Pancreas (tissue), 10 donors: ENCODE results near the gene TMED10. TPM values are rescaled to one million over a fixed set of nuclear protein-coding genes. Genes with fewer than 3 reads are reported as not detected.
"Not testable (repeated sequence)": the region's sequence is repeated elsewhere in the genome, so short reads cannot be mapped to it uniquely, and the experiment has no call there.

Source experiments
- ATAC-seq, 4 donors: fragments of 200-7000 bp; cut with Tn5 transposase; one replicate each; pipeline versions ENCODE4 v1.8.0 to v1.9.1; 2020; ENCODE audit warnings: mild to moderate bottlenecking in 4 of 4, moderate library complexity in 4 of 4
- DNase-seq, 6 donors: peaks; one replicate each; pipeline ENCODE4 v3.0.0-alpha.2; 2020
- FAIRE-seq: peaks from 2 replicates; lab custom pipeline; 2012; peaks lifted over from hg19 to GRCh38; lab: Jason Lieb, UNC
- H3K27ac ChIP-seq, 4 donors: fragments of 200-600 bp; sonication (generic); 1 replicate in 3 of 4; 2 replicates in 1 of 4; pipeline versions ENCODE4 v1.5.0 to v1.8.0; 2020
- H3K27me3 ChIP-seq, 4 donors: fragments of 200-600 bp; one replicate each; pipeline ENCODE4 v1.8.0; 2021
- H3K36me3 ChIP-seq, 3 donors: fragments of 200-600 bp; sonication (generic) in 1 of 3; one replicate each; pipeline versions ENCODE4 v1.5.0 to v1.8.0; 2020 to 2021
- H3K4me1 ChIP-seq, 3 donors: fragments of 200-600 bp; one replicate each; pipeline ENCODE4 v1.8.0; 2021
- H3K4me3 ChIP-seq, 4 donors: fragments of 200-600 bp; sonication (generic) in 2 of 4; one replicate each; pipeline versions ENCODE4 v1.5.0 to v1.8.0; 2020 to 2021
- H3K9me3 ChIP-seq, 4 donors: fragments of 200-600 bp; one replicate each; pipeline ENCODE4 v1.8.0; 2021
- CTCF ChIP-seq, 4 donors: fragments of 200-600 bp; sonication (generic) in 3 of 4; IDR thresholded peaks; one replicate each; pipeline versions ENCODE4 v1.5.0 to v1.8.0; 2021; ENCODE audit warnings: antibody characterized with exemption in 4 of 4
- WGBS, 2 donors: extraction: QIAGEN DNeasy Blood & Tissue Kit; methylation state at CpG; one replicate each; pipeline ENCODE4 v1.1.7; 2013; 5-methylcytosine and 5-hydroxymethylcytosine counted together
- intact Hi-C, 3 donors: fragments of 100-400 bp; cut with DNase I; formaldehyde crosslinking; loops; one replicate each; pipeline versions ENCODE4 v1.11.1 to v1.14.2; 2022
- polyA plus RNA-seq, 2 donors: library from polyadenylated mRNA; stranded (reverse); fragments of 200-250 nt; gene quantifications; one replicate each; pipeline ENCODE4 v1.2.3, GENCODE V29; 2013
- total RNA-seq, 6 donors: library from RNA; stranded (reverse); fragmentation: NEBNext Ultra II Directional in 4 of 6; extraction: Animal tissue kit (Norgen Biotek cat#: 25700) in 4 of 6; gene quantifications; one replicate each; pipeline versions ENCODE4 v1.2.1 to v1.2.4, GENCODE V29; 2021 to 2023
- donor health status: healthy with polysubstance abuse.
- donor health status: DM: no; HTN: no; CAD: no; lungs with moderate emphysema.
- donor health status: DM: no; HTN: no; CAD: no.
- donor health status: control.
- donor health status: control.
- donor health status: Bipolar disorder and iron deficiency.
- donor health status: DM: yes; HTN: yes; CAD: no.
- donor health status: DM: no; HTN: no; CAD: no.
- donor health status: DM: no; HTN: no; CAD: no.
- donor health status: DM: yes; HTN: yes; CAD: no.

TMED10 gene
- total and polyA plus RNA-seq, 8 donors, result 56.0 to 377 (median 310) TPM

- Histone ChIP-seq H3K9me3 (no peaks in the 10 kb centered on the region), H3K27ac (no peak overlapping the region), H3K27me3 (no peaks in the 10 kb centered on the region), H3K4me1 (peaks cover 18 to 21% (median 20%) of the 10 kb centered on the region in 3 donors), H3K4me3 (no peak overlapping the region), H3K36me3 (peaks cover 0 to 5% (median 4%) of the 10 kb centered on the region in 3 donors)
- DNase-seq (no peak), FAIRE-seq (no peak), ATAC-seq (no peak)
- intact Hi-C loops, result loop anchor here in 1 of 3 donors (10.0 kb wide), 1 partner anchor 99 kb away; no protein-coding TSS in a partner anchor
- WGBS, 2 donors, result 95 to 96% methylated on average over 1 of the region's 1 CpG
- TF ChIP-seq CTCF (IDR thresholded peaks at IDR 0.05), result no peak
These were observed 20.3 kb downstream of the TMED10 start for GRCh38 chr14:75156111-75156510.

GRCh38 chr14:75155169-75155568 lies 21.2 kb downstream of the TMED10 start:
- TF ChIP-seq CTCF (IDR thresholded peaks at IDR 0.05), result no peak
- Histone ChIP-seq H3K27ac (no peak overlapping the region), H3K4me3 (no peak overlapping the region), H3K27me3 (no peaks in the 10 kb centered on the region), H3K9me3 (no peaks in the 10 kb centered on the region), H3K36me3 (peaks cover 0 to 11% (median 7%) of the 10 kb centered on the region in 3 donors), H3K4me1 (peaks cover 18 to 22% (median 20%) of the 10 kb centered on the region in 3 donors)
- intact Hi-C loops, result loop anchor here in 1 of 3 donors (10.0 kb wide), 1 partner anchor 100 kb away; no protein-coding TSS in a partner anchor
- ATAC-seq (no peak), DNase-seq (no peak), FAIRE-seq (no peak)
- 84 to 88% methylated on average over 3 of the region's 3 CpGs for WGBS, 2 donors

- no peak overlapping the region for H3K27ac ChIP-seq
These were observed 23.1 kb downstream of the TMED10 start for GRCh38 chr14:75153295-75153694.

GRCh38 chr14:75151851-75152250 lies 24.6 kb downstream of the TMED10 start:
- ATAC-seq (no peak), FAIRE-seq (no peak), DNase-seq (no peak)
- no peaks in the 10 kb centered on the region for H3K9me3 ChIP-seq
- H3K4me1 ChIP-seq, result peaks cover 31 to 38% (median 37%) of the 10 kb centered on the region in 3 donors
- TF ChIP-seq CTCF (IDR thresholded peaks at IDR 0.05), result no peak
- no peak overlapping the region for H3K27ac ChIP-seq
- intact Hi-C loops, result loop anchor here in 1 of 3 donors (10.0 kb wide), 1 partner anchor 103 kb away; no protein-coding TSS in a partner anchor
- WGBS, 2 donors, result 53 to 63% methylated on average over 1 of the region's 1 CpG
- peaks cover 0 to 11% (median 7%) of the 10 kb centered on the region in 3 donors for H3K36me3 ChIP-seq
- H3K4me3 ChIP-seq, result no peak overlapping the region
- H3K27me3 ChIP-seq, result no peaks in the 10 kb centered on the region

More at GRCh38 chr14:75153295-75153694, 23.1 kb downstream of the TMED10 start:
- DNase-seq, result no peak
- Histone ChIP-seq H3K4me3 (no peak overlapping the region), H3K4me1 (peaks cover 23 to 29% (median 27%) of the 10 kb centered on the region in 3 donors), H3K36me3 (peaks cover 0 to 11% (median 7%) of the 10 kb centered on the region in 3 donors), H3K27me3 (no peaks in the 10 kb centered on the region), H3K9me3 (no peaks in the 10 kb centered on the region)
- ATAC-seq, result peak in 2 of 4 donors; percentile 21 to 25
- 34 to 40% methylated on average over 1 of the region's 1 CpG for WGBS, 2 donors
- TF ChIP-seq CTCF (IDR thresholded peaks at IDR 0.05), result no peak
- FAIRE-seq, result no peak
- intact Hi-C loops, result loop anchor here in 1 of 3 donors (10.0 kb wide), 1 partner anchor 102 kb away; no protein-coding TSS in a partner anchor

GRCh38 chr14:75150637-75151036 lies 25.8 kb downstream of the TMED10 start:
- H3K27ac ChIP-seq, result peak overlapping the region in 1 of 4 donors; percentile 89
- not testable (repeated sequence) for FAIRE-seq, ATAC-seq, H3K4me3 ChIP-seq, H3K27me3 ChIP-seq, DNase-seq, H3K9me3 ChIP-seq
- 48% methylated on average over 6 of the region's 6 CpGs for whole genome bisulfite sequencing, 2 donors
- intact Hi-C loops, result loop anchor here in 1 of 3 donors (10.0 kb wide), 1 partner anchor 104 kb away; no protein-coding TSS in a partner anchor
- peaks cover 43 to 50% (median 48%) of the 10 kb centered on the region in 3 donors for H3K4me1 ChIP-seq
- H3K36me3 ChIP-seq, result peaks cover 0 to 11% (median 7%) of the 10 kb centered on the region in 3 donors
